Measurements from ENCODE around the gene COMMD1. TPM values are rescaled to one million over a fixed set of nuclear protein-coding genes. Genes with fewer than 3 reads are reported as not detected.
A peak's percentile ranks its signal among the peaks of the same experiment; 100 is the strongest.

The COMMD1 gene
- total RNA-seq, 1 experiment from 2014 or later: 31.7 TPM

DNA sequence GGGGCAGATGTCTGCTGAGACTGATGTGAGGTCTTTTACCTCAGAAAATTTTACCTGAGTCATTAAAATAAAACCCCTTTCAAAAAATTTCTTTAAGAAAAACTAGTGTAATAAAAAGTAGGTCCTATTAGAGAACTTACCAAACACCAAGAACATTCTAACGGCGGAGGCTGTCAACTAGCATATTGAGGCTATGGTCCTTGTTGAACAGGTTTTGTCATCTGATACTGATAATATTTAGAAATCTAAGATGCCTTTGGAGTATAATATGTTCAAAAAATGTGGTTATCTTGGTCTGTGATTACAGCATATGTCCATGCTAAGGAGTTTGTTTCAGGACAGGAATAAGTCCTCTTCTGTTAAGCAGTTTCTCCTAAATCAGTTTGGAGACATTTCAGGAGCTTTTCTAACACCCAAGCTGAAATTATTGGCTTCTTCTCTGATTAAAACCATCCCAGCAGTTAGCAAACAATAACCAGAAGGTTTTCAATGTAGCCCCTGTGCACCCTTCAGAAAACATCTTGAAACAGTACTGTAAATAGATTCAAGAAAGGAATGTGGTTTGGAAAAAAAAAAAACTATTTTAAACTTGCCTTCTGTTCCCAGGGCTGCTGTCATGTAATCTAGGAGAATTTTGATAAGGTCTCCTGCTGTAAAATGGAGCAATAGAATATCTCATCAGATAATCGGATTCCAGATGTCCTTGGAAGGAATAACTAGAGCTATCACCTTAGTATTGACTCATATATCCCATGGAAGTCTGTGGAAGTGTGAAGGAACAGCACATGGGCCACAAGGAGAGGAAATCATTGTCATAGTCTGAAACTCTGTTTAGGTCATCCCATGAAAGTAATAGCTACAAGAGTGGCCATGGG lies 231.7 kb downstream of the COMMD1 start:
- H3K9me3 ChIP-seq (ENCODE audit: low read length): no peaks in the 10 kb centered on the region
- H3K27me3 ChIP-seq (ENCODE audit: low read length): no peaks in the 10 kb centered on the region
- H4K20me1 ChIP-seq (ENCODE audit: low read length): no peaks in the 10 kb centered on the region
- H3K4me1 ChIP-seq (ENCODE audit: insufficient read depth, low read length): no peaks in the 10 kb centered on the region
- H3K27ac ChIP-seq (ENCODE audit: low read length): no peak overlapping the region
- no peak overlapping the region for H3K9ac ChIP-seq (ENCODE audit: low read length)
- H3K4me3 ChIP-seq (ENCODE audit: low read length): no peak overlapping the region
- no peaks in the 10 kb centered on the region for H3F3A ChIP-seq (ENCODE audit: low read length, unreplicated experiment)
- POLR2A ChIA-PET (ENCODE audit: unreplicated experiment): no interaction called here
- H2AFZ ChIP-seq (ENCODE audit: low read length): no peak overlapping the region
- ATAC-seq: no peak
- no peak for DNase-seq
- H3K36me3 ChIP-seq (ENCODE audit: low read depth, low read length): no peaks in the 10 kb centered on the region
- intact Hi-C loops (cut with micrococcal nuclease): no loop called here
- no peaks in the 10 kb centered on the region for H3K79me2 ChIP-seq (ENCODE audit: low read length)
- no peak overlapping the region for H3K4me2 ChIP-seq (ENCODE audit: low read length)
- TSS peak; percentile 12 for BruUV-seq (replicated peaks)
- no peaks in the 10 kb centered on the region for H3K9me2 ChIP-seq (replicated peaks; ENCODE audit: low read length)
- CTCF ChIA-PET: no interaction called here
- TF ChIP-seq, protein P1, sequence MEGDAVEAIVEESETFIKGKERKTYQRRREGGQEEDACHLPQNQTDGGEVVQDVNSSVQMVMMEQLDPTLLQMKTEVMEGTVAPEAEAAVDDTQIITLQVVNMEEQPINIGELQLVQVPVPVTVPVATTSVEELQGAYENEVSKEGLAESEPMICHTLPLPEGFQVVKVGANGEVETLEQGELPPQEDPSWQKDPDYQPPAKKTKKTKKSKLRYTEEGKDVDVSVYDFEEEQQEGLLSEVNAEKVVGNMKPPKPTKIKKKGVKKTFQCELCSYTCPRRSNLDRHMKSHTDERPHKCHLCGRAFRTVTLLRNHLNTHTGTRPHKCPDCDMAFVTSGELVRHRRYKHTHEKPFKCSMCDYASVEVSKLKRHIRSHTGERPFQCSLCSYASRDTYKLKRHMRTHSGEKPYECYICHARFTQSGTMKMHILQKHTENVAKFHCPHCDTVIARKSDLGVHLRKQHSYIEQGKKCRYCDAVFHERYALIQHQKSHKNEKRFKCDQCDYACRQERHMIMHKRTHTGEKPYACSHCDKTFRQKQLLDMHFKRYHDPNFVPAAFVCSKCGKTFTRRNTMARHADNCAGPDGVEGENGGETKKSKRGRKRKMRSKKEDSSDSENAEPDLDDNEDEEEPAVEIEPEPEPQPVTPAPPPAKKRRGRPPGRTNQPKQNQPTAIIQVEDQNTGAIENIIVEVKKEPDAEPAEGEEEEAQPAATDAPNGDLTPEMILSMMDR (conservative IDR thresholded peaks at IDR 0.05; ENCODE audit: low read depth, low read length): no peak
- no peak for TF ChIP-seq EZH2 (IDR thresholded peaks at IDR 0.05; ENCODE audit: low read length, unreplicated experiment)
- TF ChIP-seq EZH2phosphoT487 (IDR thresholded peaks at IDR 0.05; ENCODE audit: borderline replicate concordance, low read length): no peak

DNA sequence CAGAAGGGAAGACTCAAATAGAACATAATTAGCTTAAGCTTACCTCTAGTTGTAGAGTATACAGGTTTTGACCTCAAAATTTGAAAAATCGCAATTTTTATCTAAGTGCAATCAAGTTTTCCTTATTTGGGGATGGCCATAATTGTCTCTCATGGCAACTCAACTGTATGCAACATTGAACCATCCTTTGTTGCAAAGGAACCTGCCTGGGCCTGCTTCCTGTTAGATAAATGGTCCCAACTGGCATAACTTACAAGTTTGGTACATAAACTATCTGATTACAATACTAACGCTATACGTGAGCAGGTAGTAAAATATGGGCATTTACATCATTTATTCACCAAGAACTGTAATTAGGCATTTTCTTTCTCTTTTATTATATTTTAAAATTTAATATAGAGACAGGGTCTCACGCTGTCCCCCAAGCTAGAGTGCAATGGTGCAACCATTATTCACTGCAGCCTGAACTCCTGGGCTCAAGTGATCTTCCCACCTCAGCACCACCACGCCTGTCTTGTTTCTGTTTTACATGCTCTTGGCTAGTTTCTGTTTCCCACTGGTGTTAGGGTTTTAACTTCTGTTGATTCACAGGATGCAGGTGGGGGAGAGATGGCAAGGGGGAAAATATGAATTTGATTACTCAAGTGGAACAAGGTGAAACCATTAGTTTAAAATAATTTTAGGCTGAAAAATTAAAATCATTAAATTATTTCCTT lies 235.1 kb downstream of the COMMD1 start:
- Histone ChIP-seq H3K4me2 (ENCODE audit: low read length) (no peak overlapping the region), H3F3A (ENCODE audit: low read length, unreplicated experiment) (no peaks in the 10 kb centered on the region), H3K79me2 (ENCODE audit: low read length) (no peaks in the 10 kb centered on the region), H3K27ac (ENCODE audit: low read length) (no peak overlapping the region), H2AFZ (ENCODE audit: low read length) (no peak overlapping the region), H4K20me1 (ENCODE audit: low read length) (no peaks in the 10 kb centered on the region), H3K4me1 (ENCODE audit: insufficient read depth, low read length) (no peaks in the 10 kb centered on the region), H3K4me3 (ENCODE audit: low read length) (no peak overlapping the region), H3K9me3 (ENCODE audit: low read length) (no peaks in the 10 kb centered on the region), H3K9ac (ENCODE audit: low read length) (no peak overlapping the region), H3K27me3 (ENCODE audit: low read length) (no peaks in the 10 kb centered on the region), H3K36me3 (ENCODE audit: low read depth, low read length) (no peaks in the 10 kb centered on the region), H3K9me2 (replicated peaks; ENCODE audit: low read length) (no peaks in the 10 kb centered on the region)
- intact Hi-C loops (cut with micrococcal nuclease): no loop called here
- POLR2A ChIA-PET (ENCODE audit: unreplicated experiment): no interaction called here
- TF ChIP-seq EZH2 (IDR thresholded peaks at IDR 0.05; ENCODE audit: low read length, unreplicated experiment): no peak
- TF ChIP-seq, protein P1 (conservative IDR thresholded peaks at IDR 0.05; ENCODE audit: low read depth, low read length): no peak
- no peak for TF ChIP-seq EZH2phosphoT487 (IDR thresholded peaks at IDR 0.05; ENCODE audit: borderline replicate concordance, low read length)
- no TSS peak for BruUV-seq (replicated peaks)
- DNase-seq (no peak), ATAC-seq (no peak)
- CTCF ChIA-PET: no interaction called here

Measured in PC-3 (cell line).